Measurements from ENCODE around the gene ZBTB7C. TPM values are rescaled to one million over a fixed set of nuclear protein-coding genes. Genes with fewer than 3 reads are reported as not detected.

ZBTB7C gene
- total RNA-seq, 2 donors from 2014 or later: 25.1 to 36.4 TPM

DNA sequence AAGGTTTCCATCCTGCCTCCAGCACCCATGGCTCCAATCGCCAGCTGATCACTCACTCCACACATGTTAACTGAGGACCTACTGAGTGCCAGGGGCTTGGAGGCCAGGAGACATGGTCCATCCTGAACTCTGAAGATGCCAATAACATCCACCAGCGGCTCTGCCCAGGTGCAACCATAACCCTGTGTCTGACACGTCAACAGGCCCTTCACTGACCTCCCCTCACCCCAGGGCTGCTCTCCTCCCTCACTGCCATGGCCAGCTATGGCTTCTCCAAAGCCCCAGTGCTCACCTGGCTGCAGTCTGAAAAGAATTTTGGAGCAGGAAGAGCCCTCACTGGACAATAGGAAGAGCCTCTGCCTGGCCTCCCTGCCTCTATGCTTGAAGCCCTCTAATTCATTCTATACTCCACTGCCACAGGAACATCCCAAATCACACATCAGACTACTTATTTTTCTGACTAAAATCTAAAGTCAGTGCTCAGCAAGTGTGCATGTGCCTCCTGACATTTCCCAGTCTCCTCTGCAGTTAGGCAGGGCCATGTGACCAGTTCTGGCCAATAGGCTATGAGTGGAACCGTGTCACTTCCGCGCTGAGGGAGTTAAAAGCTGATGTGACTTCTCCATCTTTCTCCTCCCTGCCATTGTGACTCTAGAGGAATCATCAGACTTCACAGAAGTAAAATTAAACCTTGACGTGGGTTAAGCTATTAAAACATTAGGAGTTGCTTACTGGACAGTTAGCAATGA is 37.2 kb downstream of the ZBTB7C start:
- Histone ChIP-seq H3K4me1 (no peaks in the 10 kb centered on the region), H3K9me3 (no peaks in the 10 kb centered on the region), H3K9ac (ENCODE audit: low read depth in 2 of 2, low read length in 2 of 2) (no peak overlapping the region), H3K27ac (no peak overlapping the region), H3K36me3 (no peaks in the 10 kb centered on the region), H3K4me3 (no peak overlapping the region), H3K27me3 (no peaks in the 10 kb centered on the region)
- no peak for DNase-seq
- TF ChIP-seq, protein P1, sequence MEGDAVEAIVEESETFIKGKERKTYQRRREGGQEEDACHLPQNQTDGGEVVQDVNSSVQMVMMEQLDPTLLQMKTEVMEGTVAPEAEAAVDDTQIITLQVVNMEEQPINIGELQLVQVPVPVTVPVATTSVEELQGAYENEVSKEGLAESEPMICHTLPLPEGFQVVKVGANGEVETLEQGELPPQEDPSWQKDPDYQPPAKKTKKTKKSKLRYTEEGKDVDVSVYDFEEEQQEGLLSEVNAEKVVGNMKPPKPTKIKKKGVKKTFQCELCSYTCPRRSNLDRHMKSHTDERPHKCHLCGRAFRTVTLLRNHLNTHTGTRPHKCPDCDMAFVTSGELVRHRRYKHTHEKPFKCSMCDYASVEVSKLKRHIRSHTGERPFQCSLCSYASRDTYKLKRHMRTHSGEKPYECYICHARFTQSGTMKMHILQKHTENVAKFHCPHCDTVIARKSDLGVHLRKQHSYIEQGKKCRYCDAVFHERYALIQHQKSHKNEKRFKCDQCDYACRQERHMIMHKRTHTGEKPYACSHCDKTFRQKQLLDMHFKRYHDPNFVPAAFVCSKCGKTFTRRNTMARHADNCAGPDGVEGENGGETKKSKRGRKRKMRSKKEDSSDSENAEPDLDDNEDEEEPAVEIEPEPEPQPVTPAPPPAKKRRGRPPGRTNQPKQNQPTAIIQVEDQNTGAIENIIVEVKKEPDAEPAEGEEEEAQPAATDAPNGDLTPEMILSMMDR (IDR thresholded peaks at IDR 0.05): no peak
- intact Hi-C loops (cut with DNase I): no loop called here

DNA sequence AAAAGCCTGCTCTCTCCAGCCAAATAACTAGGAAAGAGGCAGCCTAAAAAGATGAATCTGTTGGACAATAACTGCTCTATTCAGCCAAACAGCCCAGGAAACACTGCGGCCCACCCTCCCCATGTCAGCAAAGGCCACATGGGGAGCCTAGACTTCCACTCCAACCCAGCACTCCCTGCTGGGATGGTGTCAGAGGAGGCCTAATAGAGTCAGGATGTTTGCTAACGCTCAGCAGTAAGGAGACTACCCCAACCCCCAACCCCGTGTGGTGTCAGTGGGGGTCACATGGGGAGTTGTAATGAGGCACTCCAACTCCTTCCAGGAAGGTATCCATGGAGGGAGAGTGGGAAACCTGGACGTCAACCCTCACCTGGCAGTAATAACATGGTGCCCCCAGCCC is 41.6 kb downstream of the ZBTB7C start:
- Histone ChIP-seq H3K4me3 (no peak overlapping the region), H3K4me1 (no peaks in the 10 kb centered on the region), H3K27me3 (no peaks in the 10 kb centered on the region), H3K36me3 (no peaks in the 10 kb centered on the region), H3K9ac (ENCODE audit: low read depth in 2 of 2, low read length in 2 of 2) (no peak overlapping the region), H3K27ac (no peak overlapping the region), H3K9me3 (no peaks in the 10 kb centered on the region)
- intact Hi-C loops (cut with DNase I): no loop called here
- TF ChIP-seq, protein P1 (IDR thresholded peaks at IDR 0.05): no peak
- no peak for DNase-seq

DNA sequence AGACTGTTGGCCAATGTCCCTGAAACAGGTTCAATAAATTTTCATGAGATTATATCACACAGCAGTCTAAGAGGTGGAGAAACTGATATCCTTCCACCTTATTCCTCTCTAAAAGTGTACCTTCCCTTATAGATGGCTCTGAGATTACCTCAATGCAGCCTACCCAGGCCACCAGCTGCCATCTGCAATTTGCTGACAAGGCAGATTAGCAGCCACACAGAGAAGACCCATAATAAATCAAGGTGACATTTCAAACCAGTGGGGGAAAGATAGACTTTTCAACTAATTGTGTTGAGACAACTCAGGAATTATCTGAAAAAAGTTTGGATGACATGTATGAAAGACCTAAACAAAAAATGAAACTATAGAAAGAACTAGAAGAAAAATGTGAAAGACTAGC is 43.2 kb downstream of the ZBTB7C start:
- no peak for DNase-seq
- no peak overlapping the region for H3K9ac ChIP-seq (ENCODE audit: low read depth in 2 of 2, low read length in 2 of 2)
- H3K36me3 ChIP-seq: no peaks in the 10 kb centered on the region
- H3K9me3 ChIP-seq: no peaks in the 10 kb centered on the region
- TF ChIP-seq, protein P1 (IDR thresholded peaks at IDR 0.05): no peak
- H3K4me3 ChIP-seq: no peak overlapping the region
- H3K4me1 ChIP-seq: no peaks in the 10 kb centered on the region
- intact Hi-C loops (cut with DNase I): no loop called here
- no peak overlapping the region for H3K27ac ChIP-seq
- H3K27me3 ChIP-seq: no peaks in the 10 kb centered on the region

DNA sequence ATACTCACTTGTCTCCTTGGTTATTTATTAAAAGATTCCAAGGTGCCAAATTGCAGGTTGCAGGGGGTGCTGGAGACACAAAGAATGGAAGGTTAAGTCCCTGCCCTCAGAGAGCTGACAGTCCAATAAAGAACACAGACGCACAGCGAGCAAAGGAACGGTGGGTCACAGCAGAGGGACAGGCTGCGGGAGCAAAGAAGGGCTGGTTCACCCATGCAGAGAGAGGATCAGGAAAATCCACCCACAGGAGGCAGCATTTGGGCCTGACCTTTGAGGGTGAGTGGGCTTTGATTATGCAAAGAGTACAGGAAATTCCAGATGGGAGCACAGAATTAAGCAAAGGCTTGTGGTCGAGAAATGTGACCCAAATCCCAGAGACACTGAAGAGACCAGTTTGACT is 45.0 kb downstream of the ZBTB7C start:
- Histone ChIP-seq H3K27me3 (no peaks in the 10 kb centered on the region), H3K36me3 (no peaks in the 10 kb centered on the region), H3K4me1 (no peaks in the 10 kb centered on the region), H3K9ac (ENCODE audit: low read depth in 2 of 2, low read length in 2 of 2) (no peak overlapping the region), H3K4me3 (no peak overlapping the region), H3K27ac (no peak overlapping the region), H3K9me3 (no peaks in the 10 kb centered on the region)
- TF ChIP-seq, protein P1 (IDR thresholded peaks at IDR 0.05): no peak
- intact Hi-C loops (cut with DNase I): no loop called here
- DNase-seq: no peak

DNA sequence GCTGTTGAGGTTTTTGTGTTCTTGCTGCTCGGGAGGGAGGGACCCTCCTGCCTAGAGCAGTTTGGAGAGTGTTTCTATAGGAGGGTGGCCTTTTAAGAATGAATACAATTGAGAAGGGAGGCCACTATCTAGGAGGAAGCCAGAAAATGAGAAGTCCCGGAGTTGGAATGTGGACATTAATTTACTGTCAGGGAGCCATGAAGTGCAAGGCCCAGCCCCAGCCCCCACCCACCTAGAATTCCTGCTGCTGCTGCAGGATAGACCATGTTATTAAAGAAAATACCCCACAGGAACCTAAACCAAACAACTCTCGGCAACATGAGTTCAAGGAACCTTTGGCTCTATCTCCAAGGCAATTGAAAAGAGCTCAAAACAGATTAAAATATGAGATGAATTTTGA is 46.0 kb downstream of the ZBTB7C start:
- intact Hi-C loops (cut with DNase I): no loop called here
- H3K9ac ChIP-seq (ENCODE audit: low read depth in 2 of 2, low read length in 2 of 2): no peak overlapping the region
- H3K36me3 ChIP-seq: no peaks in the 10 kb centered on the region
- TF ChIP-seq, protein P1 (IDR thresholded peaks at IDR 0.05): no peak
- no peak overlapping the region for H3K27ac ChIP-seq
- no peak for DNase-seq
- H3K9me3 ChIP-seq: no peaks in the 10 kb centered on the region
- H3K4me1 ChIP-seq: no peaks in the 10 kb centered on the region
- no peak overlapping the region for H3K4me3 ChIP-seq
- H3K27me3 ChIP-seq: no peaks in the 10 kb centered on the region

Measured in colonic mucosa (tissue), 4 donors.